ENCODE measurements around the gene TFPI. TPM values are rescaled to one million over a fixed set of nuclear protein-coding genes. Genes with fewer than 3 reads are reported as not detected.

TFPI gene
- total RNA-seq, 1 experiment from 2014 or later: 16.0 TPM

GRCh38 chr2:187422282-187422681 lies 132.0 kb downstream of the TFPI start:
- Histone ChIP-seq H2AFZ (ENCODE audit: low read length) (no peak overlapping the region), H3K79me2 (ENCODE audit: low read length) (no peaks in the 10 kb centered on the region), H3K27me3 (ENCODE audit: low read length) (no peaks in the 10 kb centered on the region), H3K9me2 (replicated peaks; ENCODE audit: low read length) (no peaks in the 10 kb centered on the region), H3K4me1 (ENCODE audit: insufficient read depth, low read length) (peaks cover 9% of the 10 kb centered on the region), H3K9ac (ENCODE audit: low read length) (no peak overlapping the region), H3K36me3 (ENCODE audit: low read depth, low read length) (no peaks in the 10 kb centered on the region), H3F3A (ENCODE audit: low read length, unreplicated experiment) (no peaks in the 10 kb centered on the region), H3K4me3 (ENCODE audit: low read length) (no peak overlapping the region), H3K27ac (ENCODE audit: low read length) (no peak overlapping the region), H4K20me1 (ENCODE audit: low read length) (no peaks in the 10 kb centered on the region), H3K9me3 (ENCODE audit: low read length) (no peaks in the 10 kb centered on the region), H3K4me2 (ENCODE audit: low read length) (no peak overlapping the region)
- TF ChIP-seq CTCF (conservative IDR thresholded peaks at IDR 0.05; ENCODE audit: low read depth, low read length): no peak
- TF ChIP-seq EZH2 (IDR thresholded peaks at IDR 0.05; ENCODE audit: low read length, unreplicated experiment): no peak
- no peak for TF ChIP-seq EZH2phosphoT487 (IDR thresholded peaks at IDR 0.05; ENCODE audit: borderline replicate concordance, low read length)
- POLR2A ChIA-PET (ENCODE audit: unreplicated experiment): no interaction called here
- DNase-seq: no peak
- no TSS peak for BruUV-seq (replicated peaks)
- CTCF ChIA-PET: no interaction called here
- intact Hi-C loops (cut with micrococcal nuclease): no loop called here
- no peak for ATAC-seq

GRCh38 chr2:187421519-187421918 lies 132.7 kb downstream of the TFPI start:
- ChIA-PET CTCF (no interaction called here), POLR2A (ENCODE audit: unreplicated experiment) (no interaction called here)
- Histone ChIP-seq H3K79me2 (ENCODE audit: low read length) (no peaks in the 10 kb centered on the region), H2AFZ (ENCODE audit: low read length) (no peak overlapping the region), H3F3A (ENCODE audit: low read length, unreplicated experiment) (no peaks in the 10 kb centered on the region), H3K4me3 (ENCODE audit: low read length) (no peak overlapping the region), H3K4me1 (ENCODE audit: insufficient read depth, low read length) (peaks cover 9% of the 10 kb centered on the region), H3K36me3 (ENCODE audit: low read depth, low read length) (no peaks in the 10 kb centered on the region), H3K4me2 (ENCODE audit: low read length) (no peak overlapping the region), H3K9me3 (ENCODE audit: low read length) (no peaks in the 10 kb centered on the region), H4K20me1 (ENCODE audit: low read length) (no peaks in the 10 kb centered on the region), H3K27ac (ENCODE audit: low read length) (no peak overlapping the region), H3K27me3 (ENCODE audit: low read length) (no peaks in the 10 kb centered on the region), H3K9ac (ENCODE audit: low read length) (no peak overlapping the region), H3K9me2 (replicated peaks; ENCODE audit: low read length) (no peaks in the 10 kb centered on the region)
- ATAC-seq (no peak), DNase-seq (no peak)
- no peak for TF ChIP-seq EZH2 (IDR thresholded peaks at IDR 0.05; ENCODE audit: low read length, unreplicated experiment)
- TF ChIP-seq CTCF (conservative IDR thresholded peaks at IDR 0.05; ENCODE audit: low read depth, low read length): no peak
- no peak for TF ChIP-seq EZH2phosphoT487 (IDR thresholded peaks at IDR 0.05; ENCODE audit: borderline replicate concordance, low read length)
- BruUV-seq (replicated peaks): no TSS peak
- intact Hi-C loops (cut with micrococcal nuclease): no loop called here

- H2AFZ ChIP-seq (ENCODE audit: low read length): no peak overlapping the region
- POLR2A ChIA-PET (ENCODE audit: unreplicated experiment): no interaction called here
- no peaks in the 10 kb centered on the region for H4K20me1 ChIP-seq (ENCODE audit: low read length)
- H3K9ac ChIP-seq (ENCODE audit: low read length): no peak overlapping the region
- no peaks in the 10 kb centered on the region for H3K9me3 ChIP-seq (ENCODE audit: low read length)
- no peak for DNase-seq
- H3K27me3 ChIP-seq (ENCODE audit: low read length): no peaks in the 10 kb centered on the region
- TF ChIP-seq EZH2phosphoT487 (IDR thresholded peaks at IDR 0.05; ENCODE audit: borderline replicate concordance, low read length) (no peak), EZH2 (IDR thresholded peaks at IDR 0.05; ENCODE audit: low read length, unreplicated experiment) (no peak), CTCF (conservative IDR thresholded peaks at IDR 0.05; ENCODE audit: low read depth, low read length) (no peak)
- H3K27ac ChIP-seq (ENCODE audit: low read length): no peak overlapping the region
- no peak for ATAC-seq
- no TSS peak for BruUV-seq (replicated peaks)
- no peak overlapping the region for H3K4me3 ChIP-seq (ENCODE audit: low read length)
- intact Hi-C loops (cut with micrococcal nuclease): no loop called here
- CTCF ChIA-PET: no interaction called here
- H3K79me2 ChIP-seq (ENCODE audit: low read length): no peaks in the 10 kb centered on the region
- no peaks in the 10 kb centered on the region for H3K9me2 ChIP-seq (replicated peaks; ENCODE audit: low read length)
- H3F3A ChIP-seq (ENCODE audit: low read length, unreplicated experiment): no peaks in the 10 kb centered on the region
- H3K4me1 ChIP-seq (ENCODE audit: insufficient read depth, low read length): peaks cover 9% of the 10 kb centered on the region
- H3K4me2 ChIP-seq (ENCODE audit: low read length): no peak overlapping the region
- H3K36me3 ChIP-seq (ENCODE audit: low read depth, low read length): no peaks in the 10 kb centered on the region
Observed at GRCh38 chr2:187419808-187420207, 134.4 kb downstream of the TFPI start.

Data from PC-3 (cell line).